ENCODE measurements around the gene ACLY. TPM values are rescaled to one million over a fixed set of nuclear protein-coding genes. Genes with fewer than 3 reads are reported as not detected.

ACLY gene
- total and polyA plus RNA-seq, 2 of the 13 experiments (the other 11 are each of a cell fraction or from before 2014, with no cell fraction given): 111 to 218 TPM

- peaks cover 31% of the 10 kb centered on the region for H4K20me1 ChIP-seq (ENCODE audit: insufficient read depth, low read length)
- H3K9ac ChIP-seq (ENCODE audit: insufficient read depth, low read depth, low read length): peak overlapping the region; percentile 95
- ATAC-seq (no peak), FAIRE-seq (no peak), DNase-seq (ENCODE audit: low spot score) (no peak)
- H3K27me3 ChIP-seq (ENCODE audit: control insufficient read depth in 1 of 2, insufficient read depth in 2 of 2, low read length in 2 of 2): no peaks in the 10 kb centered on the region; a peak in 1 of 5 replicates
- ChIA-PET CTCF (ENCODE audit: low intra/inter-chr PET ratio, low total read pairs) (no interaction called here), POLR2A (interaction anchor here (0.6 to 3.1 kb wide), 7 partner anchors 11 to 560 kb away, joined by 3 to 22 read pairs (median 12); partner anchors contain the start of genes CAVIN1 and ODAD4)
- in situ Hi-C loops (cut with HindIII; ENCODE audit: extremely low pct_ligation_motif_present, low pct_unique_long_range_greater_than_20kb) (no loop called here), intact Hi-C loops (cut with micrococcal nuclease; ENCODE audit: unreplicated experiment) (loop anchor here (10.0 kb wide), 1 partner anchor 48 kb away; the partner anchor contains the start of genes FKBP10 and P3H4)
- H2AFZ ChIP-seq (ENCODE audit: low read length): no peak overlapping the region
- no peaks in the 10 kb centered on the region; a peak in 3 of 5 replicates for H3K36me3 ChIP-seq (replicated peaks in 1 of 2; ENCODE audit: control insufficient read depth in 1 of 2, insufficient read depth in 2 of 2, low read length in 2 of 2)
- H3K4me3 ChIP-seq (replicated peaks in 1 of 3; ENCODE audit: insufficient read depth in 1 of 3, low read depth in 2 of 3, low read length in 3 of 3): peak overlapping the region; percentile 83 to 98 (median 91)
- H3K4me2 ChIP-seq (ENCODE audit: low read depth, low read length): peak overlapping the region; percentile 88
- H3K79me2 ChIP-seq (ENCODE audit: insufficient read depth, low read length): peaks cover 60% of the 10 kb centered on the region
- H3K9me3 ChIP-seq (ENCODE audit: low read length): no peaks in the 10 kb centered on the region
- peaks cover 47% of the 10 kb centered on the region for H3K4me1 ChIP-seq (ENCODE audit: insufficient read depth, low read length)
- no peak overlapping the region for H3K27ac ChIP-seq (ENCODE audit: extremely low read length, insufficient read depth, low read length)
- no TSS peak for BruUV-seq (replicated peaks)
- 66% methylated on average over 18 of the region's 18 CpGs for WGBS (ENCODE audit: low lambda C conversion rate)
- TF ChIP-seq RELA (CRISPR knock-in tag; IDR thresholded peaks at IDR 0.05) (no peak), ZNF136 (CRISPR knock-in tag; IDR thresholded peaks at IDR 0.05; ENCODE audit: low read depth) (0 out of 2 replicates have a peak, but pooled peaks have one; percentile 50), GATA4 (IDR thresholded peaks at IDR 0.05; ENCODE audit: borderline replicate concordance, low read depth) (no peak), ZNF343 (CRISPR knock-in tag; IDR thresholded peaks at IDR 0.05) (no peak), ZNF205 (CRISPR knock-in tag; IDR thresholded peaks at IDR 0.05) (no peak), ATRX (CRISPR knock-in tag; IDR thresholded peaks at IDR 0.05; ENCODE audit: borderline replicate concordance) (no peak), RFX5 (IDR thresholded peaks at IDR 0.05; ENCODE audit: low read depth, low read length) (no peak), SRY (CRISPR knock-in tag; IDR thresholded peaks at IDR 0.05) (no peak), ZNF687 (CRISPR knock-in tag; IDR thresholded peaks at IDR 0.05) (peak; percentile 32; the same call in 1 of the 2 replicates), ZNF432 (CRISPR knock-in tag; IDR thresholded peaks at IDR 0.05; ENCODE audit: borderline replicate concordance) (no peak), ZBTB33 (CRISPR knock-in tag; IDR thresholded peaks at IDR 0.05) (peak; percentile 69; the same call in 1 of the 2 replicates), RORA (CRISPR knock-in tag; IDR thresholded peaks at IDR 0.05) (no peak), ZNF530 (CRISPR knock-in tag; IDR thresholded peaks at IDR 0.05; ENCODE audit: low read depth) (no peak), ZNF557 (CRISPR knock-in tag; IDR thresholded peaks at IDR 0.05) (no peak), ZNF326 (CRISPR knock-in tag; IDR thresholded peaks at IDR 0.05; ENCODE audit: borderline replicate concordance) (no peak), ZNF24 (IDR thresholded peaks at IDR 0.05) (no peak), ZBTB38 (CRISPR knock-in tag; IDR thresholded peaks at IDR 0.05) (peak; percentile 35; the same call in 1 of the 2 replicates), NAIF1 (CRISPR knock-in tag; IDR thresholded peaks at IDR 0.05; ENCODE audit: borderline replicate concordance) (no peak)
- TF ChIP-seq, protein P1, sequence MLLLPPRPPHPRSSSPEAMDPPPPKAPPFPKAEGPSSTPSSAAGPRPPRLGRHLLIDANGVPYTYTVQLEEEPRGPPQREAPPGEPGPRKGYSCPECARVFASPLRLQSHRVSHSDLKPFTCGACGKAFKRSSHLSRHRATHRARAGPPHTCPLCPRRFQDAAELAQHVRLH (CRISPR knock-in tag; IDR thresholded peaks at IDR 0.05; ENCODE audit: borderline replicate concordance, low read depth): no peak
Observed at GRCh38 chr17:41863074-41863848, 55.5 kb downstream of the ACLY start.

Data from HepG2 (cell line).